ENCODE measurements around the gene NXF1. TPM values are rescaled to one million over a fixed set of nuclear protein-coding genes. Genes with fewer than 3 reads are reported as not detected.

Gene NXF1
- total and polyA plus RNA-seq, 2 of the 13 experiments (the other 11 are each of a cell fraction or from before 2014, with no cell fraction given), result 30.4 to 30.9 TPM

GRCh38 chr11:62805076-62805892 lies at the start of gene NXF1 (continued):
- TF ChIP-seq TBX2 (CRISPR knock-in tag; IDR thresholded peaks at IDR 0.05; ENCODE audit: borderline replicate concordance) (peak; percentile 83), POLR2AphosphoS5 (IDR thresholded peaks at IDR 0.05; ENCODE audit: low read depth, low read length) (peak; percentile 100), TCF7L2 (IDR thresholded peaks at IDR 0.05; ENCODE audit: low read depth, low read length) (no peak), RFXANK (CRISPR knock-in tag; IDR thresholded peaks at IDR 0.05) (0 out of 2 replicates have a peak, but pooled peaks have one; percentile 19), POLR2A (IDR thresholded peaks at IDR 0.05; ENCODE audit: insufficient read depth in 1 of 2, low read depth in 2 of 2, low read length in 2 of 2) (peak; percentile 100), E2F5 (CRISPR knock-in tag; conservative IDR thresholded peaks at IDR 0.05) (peak; percentile 78; the same call in 1 of the 2 replicates), FOXA1 (IDR thresholded peaks at IDR 0.05) (no peak), FOXA1 (CRISPR knock-in tag; IDR thresholded peaks at IDR 0.05) (peak; percentile 56), ZNF639 (CRISPR knock-in tag; conservative IDR thresholded peaks at IDR 0.05) (peak; percentile 70), MAF1 (CRISPR knock-in tag; IDR thresholded peaks at IDR 0.05; ENCODE audit: borderline replicate concordance) (peak; percentile 57; the same call in 1 of the 2 replicates), ZSCAN22 (CRISPR knock-in tag; IDR thresholded peaks at IDR 0.05) (no peak), PRDM4 (CRISPR knock-in tag; IDR thresholded peaks at IDR 0.05; ENCODE audit: borderline replicate concordance) (0 out of 2 replicates have a peak, but pooled peaks have one; percentile 54), ZNF879 (CRISPR knock-in tag; IDR thresholded peaks at IDR 0.05) (peak; percentile 44; the same call in 1 of the 2 replicates), ZNF878 (CRISPR knock-in tag; IDR thresholded peaks at IDR 0.05) (peak; percentile 46; the same call in 1 of the 2 replicates), NR2C2 (CRISPR knock-in tag; IDR thresholded peaks at IDR 0.05; ENCODE audit: borderline replicate concordance) (peak; percentile 58; the same call in 1 of the 2 replicates), TRAFD1 (CRISPR knock-in tag; IDR thresholded peaks at IDR 0.05; ENCODE audit: borderline replicate concordance) (no peak), MEF2D (CRISPR knock-in tag; IDR thresholded peaks at IDR 0.05) (peak; percentile 58), NCOA5 (CRISPR knock-in tag; IDR thresholded peaks at IDR 0.05) (no peak), MEIS2 (CRISPR knock-in tag; IDR thresholded peaks at IDR 0.05) (peak; percentile 88; the same call in 1 of the 2 replicates), PLRG1 (conservative IDR thresholded peaks at IDR 0.05) (no peak), AGO2 (optimal IDR thresholded peaks at IDR 0.05; ENCODE audit: low read depth, low read length) (peak; percentile 99), MAFK (conservative IDR thresholded peaks at IDR 0.05 in 1 of 2, IDR thresholded peaks at IDR 0.05 in 1 of 2; ENCODE audit: low read length in 2 of 2) (no peak), ARNT2 (CRISPR knock-in tag; IDR thresholded peaks at IDR 0.05; ENCODE audit: low read depth) (peak; percentile 75; the same call in 1 of the 2 replicates), HOXA5 (CRISPR knock-in tag; IDR thresholded peaks at IDR 0.05) (peak; percentile 94; the same call in 1 of the 2 replicates), ONECUT2 (CRISPR knock-in tag; IDR thresholded peaks at IDR 0.05) (no peak; the same call in 1 of the 2 replicates)
